NCI-H446 (cell line): ENCODE data around the gene CYP4F8.
"Not testable (repeated sequence)": the region's sequence is repeated elsewhere in the genome, so short reads cannot be mapped to it uniquely, and the experiment has no call there.

ENCODE experiments used
- DNase-seq, 2 experiments: peaks; one replicate each; lab custom pipeline; 2025; lab: John Stamatoyannopoulos, UW

Gene CYP4F8, protein sequence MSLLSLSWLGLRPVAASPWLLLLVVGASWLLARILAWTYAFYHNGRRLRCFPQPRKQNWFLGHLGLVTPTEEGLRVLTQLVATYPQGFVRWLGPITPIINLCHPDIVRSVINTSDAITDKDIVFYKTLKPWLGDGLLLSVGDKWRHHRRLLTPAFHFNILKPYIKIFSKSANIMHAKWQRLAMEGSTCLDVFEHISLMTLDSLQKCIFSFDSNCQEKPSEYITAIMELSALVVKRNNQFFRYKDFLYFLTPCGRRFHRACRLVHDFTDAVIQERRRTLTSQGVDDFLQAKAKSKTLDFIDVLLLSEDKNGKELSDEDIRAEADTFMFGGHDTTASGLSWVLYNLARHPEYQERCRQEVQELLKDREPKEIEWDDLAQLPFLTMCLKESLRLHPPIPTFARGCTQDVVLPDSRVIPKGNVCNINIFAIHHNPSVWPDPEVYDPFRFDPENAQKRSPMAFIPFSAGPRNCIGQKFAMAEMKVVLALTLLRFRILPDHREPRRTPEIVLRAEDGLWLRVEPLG

GRCh38 chr19:15614507-15615379, at the start of gene CYP4F8:
Gene CYP4F8, plus strand, starts transcription at chr19:15615218. Its CDS starts 399 bp downstream, at chr19:15615617.
- no peak for DNase-seq

DNA sequence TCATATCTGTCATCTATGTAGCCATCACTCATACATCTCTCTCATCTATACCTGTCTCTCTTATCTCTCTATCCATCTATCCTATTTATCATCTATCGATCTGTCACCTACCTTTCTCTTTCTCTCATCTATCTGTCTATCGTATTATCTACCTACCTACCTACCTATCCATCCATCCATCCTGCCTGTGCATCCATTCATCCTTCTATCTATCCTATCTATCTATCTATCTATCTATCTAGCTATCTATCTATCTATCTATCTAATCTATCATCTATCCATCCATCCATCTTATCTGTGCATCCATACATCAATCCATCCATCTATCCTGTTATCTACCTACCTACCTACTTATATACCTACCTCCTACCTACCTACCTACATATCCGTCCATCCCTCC, 44.6 kb upstream of the CYP4F8 start:
- DNase-seq, result no peak

DNA sequence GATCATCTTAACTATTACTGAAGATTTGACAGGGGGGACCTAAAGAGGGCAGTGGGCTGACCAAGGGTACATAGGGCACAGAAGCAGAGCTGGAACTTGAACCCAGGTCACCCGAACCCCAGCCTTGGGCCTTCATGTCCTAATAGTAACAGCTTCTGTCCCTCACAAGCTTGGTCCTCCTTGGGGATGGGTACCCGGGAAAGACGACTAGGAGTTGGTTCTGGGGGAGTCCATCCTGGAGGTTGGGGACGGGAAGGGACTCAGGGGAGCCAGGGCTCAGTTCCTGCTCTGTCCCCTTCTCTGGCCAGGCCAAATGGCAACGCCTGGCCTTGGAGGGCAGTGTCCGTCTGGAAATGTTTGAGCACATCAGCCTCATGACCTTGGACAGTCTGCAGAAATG, 39.6 kb upstream of the CYP4F8 start:
- no peak for DNase-seq

DNA sequence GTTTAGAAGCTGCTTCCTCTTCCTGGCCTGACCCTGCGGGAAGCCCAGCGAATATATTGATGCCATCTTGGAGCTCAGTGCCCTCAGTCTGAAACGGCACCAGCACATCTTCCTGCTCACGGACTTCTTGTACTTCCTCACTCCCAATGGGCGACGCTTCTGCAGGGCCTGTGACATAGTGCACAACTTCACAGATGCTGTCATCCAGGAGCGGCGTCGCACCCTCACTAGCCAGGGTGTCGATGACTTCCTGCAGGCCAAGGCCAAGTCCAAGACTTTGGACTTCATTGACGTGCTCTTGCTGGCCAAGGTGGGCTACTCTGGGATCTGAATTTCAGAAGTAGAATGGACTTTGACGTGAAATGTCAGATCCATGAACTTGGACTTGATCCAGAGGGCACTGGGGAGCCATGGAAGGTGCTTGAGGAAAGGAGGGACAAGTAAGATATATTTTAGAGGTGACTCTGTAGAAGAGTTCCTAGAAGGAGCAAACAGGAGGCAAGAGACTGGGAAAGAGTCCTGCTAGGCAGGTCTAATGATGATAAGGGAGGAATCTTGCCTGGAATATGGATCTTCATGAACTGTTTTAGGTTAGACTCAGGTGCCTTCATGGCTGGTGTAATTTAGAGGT, 38.4 kb upstream of the CYP4F8 start:
- DNase-seq, result no peak

GRCh38 chr19:15577184-15577771, 37.7 kb upstream of the CYP4F8 start:
- no peak for DNase-seq

DNA sequence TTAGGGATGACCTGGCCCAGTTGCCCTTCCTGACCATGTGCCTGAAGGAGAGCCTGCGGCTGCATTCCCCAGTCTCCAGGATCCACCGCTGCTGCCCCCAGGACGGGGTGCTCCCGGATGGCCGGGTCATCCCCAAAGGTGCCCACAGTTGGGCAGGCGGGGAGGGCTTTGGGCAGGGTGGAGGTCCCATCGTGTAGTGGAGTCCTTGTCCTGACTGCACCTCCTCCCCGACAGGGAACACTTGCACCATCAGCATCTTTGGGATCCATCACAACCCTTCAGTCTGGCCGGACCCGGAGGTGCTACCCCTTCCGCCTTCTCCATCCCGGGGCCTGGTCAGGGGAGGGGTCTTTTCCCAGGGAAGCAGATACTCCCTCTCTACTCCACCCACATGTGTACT, 31.7 kb upstream of the CYP4F8 start:
- DNase-seq, result no peak

- DNase-seq, result no peak
These were observed 30.9 kb upstream of the CYP4F8 start for GRCh38 chr19:15584095-15584494.

GRCh38 chr19:15584541-15585115, 30.4 kb upstream of the CYP4F8 start:
- DNase-seq, result peak; percentile 26 to 69

GRCh38 chr19:15587663-15588062, 27.4 kb upstream of the CYP4F8 start:
- DNase-seq, result no peak

DNA sequence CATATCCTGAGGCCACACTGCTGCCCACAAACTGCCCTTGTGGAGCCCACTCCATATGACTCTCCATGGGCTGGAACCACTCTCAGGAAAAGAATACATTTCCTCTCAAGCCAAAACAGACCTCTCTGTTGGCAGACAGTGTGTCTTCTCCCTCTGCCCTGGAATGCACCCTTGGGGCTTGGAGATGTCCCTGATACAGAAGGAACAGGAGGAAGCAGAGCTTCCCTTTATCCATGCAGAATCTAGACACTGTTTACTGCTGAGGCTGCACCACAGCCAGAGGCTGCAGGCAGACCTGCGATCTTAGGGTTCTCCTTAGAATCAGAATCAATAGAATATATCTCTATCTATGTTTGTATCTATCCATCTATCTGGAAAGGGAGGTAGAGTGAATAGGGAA, 26.8 kb upstream of the CYP4F8 start:
- DNase-seq, result no peak

GRCh38 chr19:15589760-15590451, 25.1 kb upstream of the CYP4F8 start:
- no peak for DNase-seq

DNA sequence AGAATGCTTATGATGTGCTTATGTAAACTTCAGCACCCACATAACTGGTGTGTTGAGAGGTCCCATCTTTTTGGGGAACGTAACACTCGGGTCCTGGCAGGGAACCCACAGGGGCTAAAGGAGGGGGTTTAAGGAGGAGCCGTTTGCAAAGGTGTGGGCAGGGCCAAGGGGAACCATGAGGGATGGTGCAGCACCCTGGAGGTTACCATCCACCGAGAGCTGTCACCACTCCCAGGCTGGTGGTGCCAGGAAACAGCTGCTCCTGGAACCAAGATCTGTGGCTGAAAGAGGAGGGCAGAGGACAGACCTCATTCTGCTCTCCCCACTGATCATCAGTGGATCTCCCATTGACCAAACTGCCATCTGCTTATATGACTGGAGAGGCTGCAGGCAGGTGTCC, 23.2 kb upstream of the CYP4F8 start:
- DNase-seq, result no peak

DNA sequence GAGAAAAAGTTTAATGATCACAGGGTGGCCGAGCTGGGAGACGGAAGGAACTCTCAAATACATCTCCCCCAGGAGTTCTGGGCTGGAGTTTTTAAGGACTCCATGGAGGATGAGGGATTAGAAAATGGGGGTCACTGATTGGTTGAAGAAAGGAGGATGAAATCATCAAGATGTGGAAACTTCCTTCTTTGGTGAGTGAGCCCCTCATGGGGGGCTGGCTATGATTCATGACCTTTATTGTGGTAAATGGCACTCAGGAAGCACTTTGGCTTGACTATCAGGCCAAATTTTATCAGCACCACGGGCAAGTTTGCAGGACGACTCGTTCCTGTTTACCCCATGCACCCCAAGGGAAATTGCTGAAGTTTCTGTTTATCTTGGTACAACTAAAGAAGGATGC, 22.5 kb upstream of the CYP4F8 start:
- DNase-seq, result not testable (repeated sequence)

DNA sequence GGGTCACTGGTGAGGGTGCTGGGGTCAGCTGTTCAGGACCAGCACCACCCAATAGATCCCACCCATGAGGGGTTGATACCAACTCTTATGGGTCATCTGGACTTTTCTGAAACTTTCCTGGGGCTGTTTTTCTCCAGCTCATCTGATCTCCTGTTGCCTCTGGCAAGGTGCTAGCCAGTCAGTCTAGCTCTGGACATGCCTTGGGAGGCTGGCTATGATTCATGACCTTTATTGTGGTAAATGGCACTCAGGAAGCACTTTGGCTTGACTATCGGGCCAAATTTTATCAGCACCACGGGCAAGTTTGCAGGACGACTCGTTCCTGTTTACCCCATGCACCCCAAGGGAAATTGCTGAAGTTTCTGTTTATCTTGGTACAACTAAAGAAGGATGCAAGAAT, 21.3 kb upstream of the CYP4F8 start:
- DNase-seq, result not testable (repeated sequence)

DNA sequence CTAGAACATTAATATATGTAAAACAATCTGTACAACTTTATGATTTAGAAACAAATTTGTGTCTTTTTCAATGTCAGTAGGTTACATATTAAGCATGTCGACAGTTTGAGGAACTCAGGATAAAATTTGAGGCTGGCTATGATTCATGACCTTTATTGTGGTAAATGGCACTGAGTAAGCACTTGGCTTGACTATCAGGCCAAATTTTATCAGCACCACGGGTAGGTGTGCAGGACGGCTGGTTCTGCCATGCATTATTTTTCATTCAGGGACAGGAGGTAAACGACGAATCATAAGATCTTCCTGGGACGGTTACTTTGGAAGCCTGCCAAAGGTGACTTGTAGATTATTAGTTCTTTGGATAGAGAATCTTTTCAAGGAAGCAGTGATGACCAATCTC, 19.9 kb upstream of the CYP4F8 start:
- no peak for DNase-seq

- DNase-seq, result not testable (repeated sequence)
These were observed 6.8 kb upstream of the CYP4F8 start for GRCh38 chr19:15607978-15608925.

- no peak for DNase-seq
These were observed 5.8 kb upstream of the CYP4F8 start for GRCh38 chr19:15609261-15609660.

- DNase-seq, result no peak
These were observed 2.7 kb upstream of the CYP4F8 start for GRCh38 chr19:15612342-15612741.

GRCh38 chr19:15613338-15613737, 1.7 kb upstream of the CYP4F8 start:
- no peak for DNase-seq

- DNase-seq, result no peak
These were observed 508 bp downstream of the CYP4F8 start for GRCh38 chr19:15615526-15615925.
